NB4 (cell line): ENCODE results near the gene BCL6.

ENCODE experiments used
- CTCF ChIP-seq: IDR thresholded peaks from one replicate; pipeline ENCODE4 v1.5.1; 2012; ENCODE audit warnings: low read depth, low read length
- POLR2A ChIP-seq: IDR thresholded peaks from 2 replicates; pipeline ENCODE4 v1.6.1; 2011; ENCODE audit warnings: mild to moderate bottlenecking; ENCODE audit not compliant: insufficient read length; ENCODE audit errors: extremely low read depth

DNA sequence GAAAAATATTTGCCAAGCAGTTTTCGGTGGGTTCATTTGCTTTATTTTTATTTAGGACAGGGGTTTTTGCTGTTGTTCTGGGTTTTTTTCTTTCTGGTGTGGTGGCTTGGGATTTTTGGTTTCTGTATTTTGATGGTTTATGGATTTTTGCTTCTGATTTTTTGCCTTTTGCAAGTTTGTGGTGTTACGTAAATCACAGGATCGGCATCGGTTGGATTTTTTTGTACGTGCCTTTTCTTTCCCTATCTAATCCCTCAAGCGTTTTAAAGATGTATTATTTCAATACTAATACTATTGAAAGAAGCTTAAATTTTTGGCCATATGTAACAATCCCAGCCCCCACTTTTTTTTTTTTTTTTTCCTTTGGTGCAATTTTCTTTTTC lies 782 bp upstream of the BCL6 start:
- no peak for TF ChIP-seq POLR2A
- no peak for TF ChIP-seq CTCF
